GM12892 (cell line): ENCODE results near the gene IFT122.

Experiments
- DNase-seq: peaks from one replicate; pipeline ENCODE4 v3.0.0; 2011; ENCODE audit not compliant: insufficient read length
- FAIRE-seq: peaks from 2 replicates; lab custom pipeline; 2011; peaks lifted over from hg19 to GRCh38; lab: Jason Lieb, UNC
- POLR2A ChIP-seq: IDR thresholded peaks from 2 replicates; pipeline ENCODE4 v1.6.1; 2011; ENCODE audit warnings: low read depth, low read length, control low read depth
- POLR2AphosphoS5 ChIP-seq: IDR thresholded peaks from 2 replicates; pipeline ENCODE4 v1.6.1; 2011; ENCODE audit warnings: low read depth, low read length, control low read depth
- TAF1 ChIP-seq: IDR thresholded peaks from 2 replicates; pipeline ENCODE4 v1.6.1; 2011; ENCODE audit warnings: low read depth, mild to moderate bottlenecking, control low read depth, low read length, borderline replicate concordance

The IFT122 gene

DNA sequence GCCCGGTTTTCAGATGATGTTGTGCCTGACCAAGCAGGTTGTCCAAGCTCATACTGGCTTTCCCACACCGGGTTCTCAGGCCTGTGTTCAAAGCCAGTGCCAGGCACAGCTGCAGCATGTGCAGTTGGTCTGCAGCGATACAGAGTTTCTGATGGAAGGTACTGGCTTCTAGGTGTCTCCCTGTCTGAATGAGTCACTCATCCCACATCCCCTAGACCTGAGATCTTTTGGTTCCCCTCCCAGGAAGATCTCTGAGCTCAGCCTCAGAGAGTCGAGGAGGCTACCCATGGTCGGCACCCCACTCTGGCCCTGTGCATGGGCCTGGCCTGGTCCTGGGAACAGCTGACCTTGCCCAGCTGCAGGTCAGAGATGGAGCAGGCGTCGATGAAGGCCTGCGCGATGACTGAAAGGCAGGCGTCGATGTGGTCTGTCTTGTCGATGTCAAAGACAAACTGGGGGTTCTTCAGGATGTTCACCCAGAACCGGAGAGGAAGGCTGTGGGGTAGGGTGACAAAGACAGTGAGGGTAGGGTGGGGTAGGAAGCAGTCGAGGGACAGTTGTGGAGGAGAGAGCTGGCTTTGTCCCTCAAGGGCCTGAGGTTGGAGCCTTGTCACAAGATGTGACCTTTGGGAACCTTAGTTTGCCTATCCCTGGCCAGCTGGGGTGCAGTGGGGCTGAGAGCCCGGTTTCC is 118.2 kb downstream of the IFT122 start:
- no peak for FAIRE-seq
- TF ChIP-seq POLR2AphosphoS5 (no peak), POLR2A (no peak), TAF1 (no peak)
- DNase-seq = no peak

DNA sequence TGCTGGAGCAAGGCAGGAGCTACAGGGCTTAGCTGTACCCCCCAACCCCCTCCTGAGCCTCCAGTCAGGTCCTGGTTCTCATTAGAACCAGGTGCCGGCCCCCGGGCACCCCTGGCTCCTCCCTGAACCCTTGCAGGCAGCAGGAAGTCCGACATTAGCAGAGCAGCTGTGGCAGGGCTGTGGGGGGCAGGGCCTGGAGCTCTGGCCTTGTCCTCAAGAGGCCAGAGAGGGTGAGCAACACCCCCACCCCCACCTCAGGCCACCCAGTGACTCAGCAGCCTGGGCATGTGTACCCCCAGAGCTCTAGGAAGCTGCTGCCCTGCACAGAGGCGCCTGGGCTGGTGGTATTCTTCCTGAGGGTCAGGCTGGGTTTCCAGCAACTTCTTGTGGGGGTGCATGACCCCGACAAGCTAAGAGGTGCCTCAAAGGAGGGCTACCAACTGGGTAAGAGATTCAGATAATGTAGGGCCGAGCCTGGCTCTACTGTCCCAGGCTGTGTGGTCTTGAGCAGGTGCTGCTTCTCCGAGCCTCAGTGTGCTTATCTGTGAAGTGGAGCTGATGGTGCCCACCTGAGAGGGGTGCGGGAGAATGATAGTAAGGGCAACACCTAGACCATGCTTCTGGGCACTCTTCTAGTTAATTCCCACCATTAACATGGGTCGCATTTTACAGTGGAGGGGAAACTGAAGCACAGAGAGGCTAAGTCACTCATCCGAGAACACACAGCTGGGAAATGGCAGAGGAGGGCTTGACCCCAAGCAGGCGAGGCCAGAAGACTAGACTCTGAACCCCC is 118.9 kb downstream of the IFT122 start:
- TF ChIP-seq TAF1 (no peak), POLR2A (no peak), POLR2AphosphoS5 (no peak)
- DNase-seq (no peak), FAIRE-seq (no peak)

DNA sequence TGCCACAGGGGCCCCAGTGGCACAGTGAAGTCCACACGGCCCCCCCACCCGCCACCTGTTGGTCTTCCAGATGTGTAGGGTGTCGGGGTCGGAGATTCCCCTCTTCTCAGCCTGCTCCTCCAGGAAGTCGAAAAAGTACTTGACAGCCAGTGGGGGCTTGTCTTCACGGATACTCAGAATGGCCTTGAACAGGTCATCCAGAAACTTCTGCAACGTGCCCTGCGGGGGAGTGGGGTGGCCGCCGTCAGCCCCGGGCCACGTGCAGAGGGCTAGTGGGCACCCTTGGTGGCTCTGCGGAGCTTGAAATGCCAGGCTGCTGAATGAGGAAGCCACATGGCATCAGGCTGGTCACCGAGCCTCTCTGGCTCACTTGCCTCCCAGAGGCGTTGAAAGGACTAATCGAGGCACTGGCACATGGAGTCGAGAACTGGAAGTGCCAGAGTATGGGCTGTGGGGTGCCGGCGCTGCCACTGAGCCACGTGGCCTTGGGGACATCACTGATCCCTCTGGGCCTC is 119.6 kb downstream of the IFT122 start:
- no peak for TF ChIP-seq TAF1
- TF ChIP-seq POLR2AphosphoS5 = no peak
- no peak for FAIRE-seq
- no peak for DNase-seq

DNA sequence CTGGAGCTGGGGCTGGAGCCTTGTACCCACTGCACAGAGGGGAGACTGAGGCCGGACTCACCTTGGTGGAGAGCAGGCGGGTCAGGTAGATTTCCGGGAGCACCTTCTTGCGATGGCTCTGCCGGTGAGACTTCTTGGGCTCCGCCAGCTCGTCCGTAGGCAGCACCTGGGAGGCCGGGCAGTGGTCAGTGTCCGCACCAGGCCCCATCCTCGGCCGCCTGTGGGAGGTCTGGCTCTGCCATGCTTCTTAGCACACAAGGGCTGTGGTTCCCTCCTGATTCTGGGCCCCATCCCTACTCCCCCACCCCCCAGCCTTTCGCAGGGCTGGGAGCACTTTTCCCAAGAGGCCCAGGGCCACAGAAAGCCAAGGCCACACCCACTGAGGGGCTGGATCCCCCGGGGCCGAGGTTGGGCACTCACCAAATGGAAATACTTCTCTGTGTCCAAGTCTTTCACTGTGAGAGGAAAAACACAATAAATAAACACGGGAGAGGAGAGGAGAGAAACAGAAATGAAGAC is 120.3 kb downstream of the IFT122 start:
- TF ChIP-seq TAF1 (no peak), POLR2A (no peak), POLR2AphosphoS5 (no peak)
- FAIRE-seq (no peak), DNase-seq (no peak)

DNA sequence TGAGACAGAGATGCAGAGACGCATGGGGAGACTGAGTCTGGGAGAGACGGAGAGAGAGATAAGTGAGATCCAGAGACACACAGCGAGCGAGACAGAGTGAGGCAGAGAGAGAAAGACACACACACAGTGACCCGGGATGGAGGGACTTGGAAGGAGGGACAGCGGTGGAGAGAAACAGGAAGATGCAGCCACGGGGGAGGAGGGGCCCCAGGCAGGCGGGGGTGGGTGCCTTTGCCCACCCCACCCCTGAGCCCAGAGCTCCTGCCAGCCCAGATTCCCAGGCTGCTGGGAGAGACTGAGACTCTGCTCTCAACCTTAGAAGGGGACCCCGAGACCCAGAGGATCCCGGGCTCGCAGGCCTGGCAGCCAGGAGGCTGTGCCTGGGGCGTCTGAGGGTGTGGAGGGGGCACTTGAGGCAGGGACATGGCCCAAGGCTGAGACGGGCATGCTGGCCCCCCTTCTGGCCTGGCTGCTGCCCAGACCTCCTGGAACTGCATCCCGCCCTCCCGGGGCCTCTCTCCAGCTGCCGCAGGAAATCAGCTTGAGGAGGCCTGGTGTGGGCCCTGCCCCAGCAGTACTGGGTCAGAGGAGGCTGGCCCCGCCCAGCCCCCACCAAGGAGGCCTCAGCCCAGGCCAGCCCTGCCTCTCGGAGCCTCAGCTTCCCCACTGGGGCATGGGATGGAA is 121.0 kb downstream of the IFT122 start:
- no peak for TF ChIP-seq TAF1
- TF ChIP-seq POLR2A = no peak
- TF ChIP-seq POLR2AphosphoS5 = no peak
- FAIRE-seq (no peak), DNase-seq (no peak)

DNA sequence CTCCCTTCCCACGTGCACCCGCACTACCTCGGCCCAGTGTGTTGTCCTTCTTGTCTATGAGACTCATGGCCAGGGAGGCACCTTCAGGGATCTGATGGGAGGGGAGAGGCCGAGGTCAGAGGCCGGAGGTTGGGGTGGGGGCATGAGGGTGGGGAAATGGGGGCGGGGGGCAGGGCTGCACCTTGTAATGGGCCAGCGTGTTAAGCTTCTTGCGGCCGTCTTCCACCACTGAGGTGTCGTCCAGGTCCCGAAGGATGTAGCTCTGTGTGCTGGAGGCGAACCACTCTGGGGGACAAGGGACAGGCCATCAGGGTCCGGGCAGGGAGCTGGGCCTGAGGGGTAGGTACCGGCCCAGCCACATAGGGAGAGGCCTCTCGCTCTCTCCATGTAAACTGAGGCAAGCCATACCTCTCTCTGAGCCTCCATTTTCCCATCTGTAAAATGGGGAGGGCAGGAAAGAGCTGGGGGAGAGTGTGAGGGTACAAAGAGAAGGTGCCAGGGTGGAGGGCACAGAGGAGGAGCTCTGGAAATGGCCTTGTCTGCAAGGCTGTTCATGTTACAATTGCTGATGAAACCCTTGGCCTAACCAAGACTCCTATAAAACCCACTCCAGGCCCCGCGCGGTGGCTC is 121.7 kb downstream of the IFT122 start:
- TF ChIP-seq POLR2A = no peak
- no peak for TF ChIP-seq POLR2AphosphoS5
- no peak for TF ChIP-seq TAF1
- DNase-seq (no peak), FAIRE-seq (no peak)

DNA sequence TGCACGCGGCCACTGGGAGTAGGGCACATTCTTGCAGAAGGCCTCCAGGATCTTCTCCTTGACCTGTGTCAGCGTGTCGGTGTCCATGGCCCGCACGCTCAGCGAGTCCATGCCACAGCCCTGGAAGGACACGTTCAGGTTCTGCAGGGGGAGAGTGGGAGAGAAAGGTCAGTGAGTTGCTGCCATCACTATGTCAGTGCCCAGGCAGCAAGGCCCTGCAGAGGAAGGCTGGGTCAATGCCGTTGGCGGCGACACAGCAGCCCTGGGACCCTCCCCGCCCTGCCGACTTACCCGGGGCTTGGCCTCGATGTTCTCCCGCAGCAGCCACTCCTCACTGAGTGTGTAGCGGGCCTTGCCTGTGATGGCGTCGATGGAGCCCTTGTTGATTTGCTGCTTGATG is 122.8 kb downstream of the IFT122 start:
- no peak for FAIRE-seq
- TF ChIP-seq TAF1 (no peak), POLR2A (no peak), POLR2AphosphoS5 (no peak)
- DNase-seq = no peak

DNA sequence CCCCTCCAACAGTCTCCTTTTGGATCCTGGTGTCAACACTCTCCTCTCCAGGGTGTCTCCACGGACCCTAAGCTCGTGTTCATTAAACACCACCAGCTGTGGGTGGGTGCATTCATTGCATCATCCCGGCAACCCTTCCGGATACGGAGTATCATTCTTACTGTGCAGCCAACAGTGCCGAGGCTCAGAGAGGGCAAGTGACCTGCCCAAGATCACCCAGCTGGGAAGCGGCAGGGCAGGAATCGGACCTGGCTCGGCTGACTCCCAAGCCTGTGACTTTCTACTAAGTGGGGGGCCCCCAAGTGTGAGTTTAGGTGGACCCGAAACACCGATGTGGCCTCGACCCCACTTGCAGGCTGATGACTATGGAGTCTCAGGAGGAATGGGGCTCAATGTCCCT is 123.3 kb downstream of the IFT122 start:
- FAIRE-seq (no peak), DNase-seq (no peak)
- TF ChIP-seq TAF1 (no peak), POLR2A (no peak), POLR2AphosphoS5 (no peak)

DNA sequence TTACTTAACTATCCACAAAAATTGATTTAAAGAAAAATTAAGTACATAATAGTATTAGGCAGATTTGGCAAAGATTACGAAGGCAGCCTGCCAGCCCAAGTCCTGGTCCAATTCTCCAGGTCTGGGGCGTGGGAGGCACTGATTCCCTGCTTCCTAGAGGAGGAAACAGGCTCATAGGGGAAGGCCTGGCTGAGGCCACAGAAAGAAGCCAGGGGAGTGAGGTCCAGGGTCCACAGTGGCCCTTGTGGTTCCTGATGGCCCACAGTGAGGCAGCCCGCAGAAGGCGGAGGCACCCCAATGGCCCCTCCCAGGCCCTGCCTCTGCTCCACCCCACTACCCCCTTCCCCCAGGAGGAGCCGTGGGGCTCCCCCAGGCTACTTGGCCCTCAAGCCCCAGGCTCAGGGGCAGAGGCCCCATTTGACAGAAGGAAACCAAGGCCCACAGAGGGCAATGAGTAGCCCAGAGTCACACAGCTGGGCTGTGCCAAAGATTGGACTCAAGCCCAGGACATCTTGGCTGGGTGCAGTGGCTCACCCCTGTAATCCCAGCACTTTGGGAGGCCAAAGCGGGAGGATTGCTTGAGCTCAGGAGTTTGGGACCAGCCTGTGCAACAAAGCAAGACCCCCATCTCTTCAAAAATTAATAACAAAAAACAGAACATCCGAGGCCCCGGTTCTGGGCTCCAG is 124.0 kb downstream of the IFT122 start:
- FAIRE-seq (no peak), DNase-seq (no peak)
- TF ChIP-seq POLR2AphosphoS5 (no peak), TAF1 (no peak), POLR2A (no peak)

DNA sequence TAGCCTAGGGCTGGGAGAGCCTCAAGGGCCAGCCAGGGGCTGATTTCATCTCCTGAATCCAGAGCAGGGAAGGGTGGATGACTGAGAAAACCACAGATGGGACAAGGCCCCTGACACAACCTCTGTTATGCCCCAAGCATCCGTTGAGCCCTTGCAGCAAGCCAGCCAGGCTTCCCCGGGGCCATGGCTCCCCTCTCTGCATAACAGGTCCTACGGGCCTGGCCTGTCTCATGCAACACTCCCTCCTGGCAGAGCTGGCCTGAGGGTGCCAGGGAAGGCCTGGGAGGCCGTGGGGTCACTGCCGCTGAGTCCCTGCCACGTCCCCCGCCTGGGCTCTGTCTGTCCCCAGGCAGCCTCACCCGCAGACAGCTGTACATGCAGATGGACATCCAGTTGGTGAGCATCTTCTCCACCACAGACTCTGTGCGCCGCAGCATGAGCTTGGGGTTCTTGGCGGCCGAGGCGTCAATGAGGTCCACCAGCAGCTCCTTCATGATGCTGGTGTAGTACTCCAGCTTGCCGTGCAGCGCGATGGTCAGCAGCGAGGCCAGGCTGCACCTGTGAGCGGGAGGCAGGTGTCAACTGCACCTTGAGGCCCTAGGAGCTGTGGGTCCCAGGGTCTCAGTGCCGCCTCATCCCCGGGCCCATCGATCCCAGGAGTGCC is 125.1 kb downstream of the IFT122 start:
- DNase-seq = no peak
- no peak for TF ChIP-seq POLR2AphosphoS5
- no peak for TF ChIP-seq POLR2A
- TF ChIP-seq TAF1 = no peak
- no peak for FAIRE-seq

DNA sequence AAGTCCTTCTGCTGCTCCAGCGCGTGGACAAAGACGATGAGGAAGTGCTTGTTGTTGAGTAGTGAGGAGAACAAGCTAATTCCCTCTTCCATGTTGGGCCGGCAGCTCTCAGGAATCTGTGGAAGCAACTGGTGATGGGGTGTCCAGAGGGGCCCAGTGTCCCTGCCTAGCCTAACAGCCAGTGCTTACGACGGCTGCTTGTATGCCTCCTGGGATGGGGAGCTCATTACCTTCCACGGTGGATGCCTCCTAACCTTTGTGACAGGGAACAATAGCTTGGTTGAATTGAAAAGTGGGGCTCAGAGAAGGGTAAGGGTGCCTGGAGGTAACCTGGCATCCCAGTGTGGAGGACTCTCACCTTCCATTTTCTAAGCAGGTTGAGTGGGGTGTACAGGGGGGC is 125.9 kb downstream of the IFT122 start:
- no peak for DNase-seq
- FAIRE-seq = no peak
- no peak for TF ChIP-seq TAF1
- no peak for TF ChIP-seq POLR2A
- TF ChIP-seq POLR2AphosphoS5 = no peak
